NCI-H69 (cell line): ENCODE results near the gene ERFE.

Experiments
- DNase-seq: peaks from one replicate; lab custom pipeline; 2025; lab: John Stamatoyannopoulos, UW

ERFE gene

GRCh38 chr2:238139196-238140039 is 19.4 kb upstream of the ERFE start:
- no peak for DNase-seq

- no peak for DNase-seq
Measured at GRCh38 chr2:238140040-238140439, 18.7 kb upstream of the ERFE start.

GRCh38 chr2:238140721-238141540 is 17.8 kb upstream of the ERFE start:
- no peak for DNase-seq

GRCh38 chr2:238141541-238142318 is 17.0 kb upstream of the ERFE start:
- peak; percentile 62 for DNase-seq

- no peak for DNase-seq
Measured at GRCh38 chr2:238142382-238143205, 16.2 kb upstream of the ERFE start.

- DNase-seq = no peak
Measured at GRCh38 chr2:238143239-238143951, 15.4 kb upstream of the ERFE start.

GRCh38 chr2:238144262-238144661 is 14.5 kb upstream of the ERFE start:
- DNase-seq = no peak

- no peak for DNase-seq
Measured at GRCh38 chr2:238145046-238145445, 13.7 kb upstream of the ERFE start.

GRCh38 chr2:238145851-238146250 is 12.9 kb upstream of the ERFE start:
- DNase-seq = no peak

- DNase-seq = no peak
Measured at GRCh38 chr2:238146884-238147544, 11.8 kb upstream of the ERFE start.

- DNase-seq = no peak
Measured at GRCh38 chr2:238148981-238149380, 9.8 kb upstream of the ERFE start.

GRCh38 chr2:238149841-238150572 is 8.8 kb upstream of the ERFE start:
- DNase-seq = peak; percentile 8

GRCh38 chr2:238150686-238151085 is 8.1 kb upstream of the ERFE start:
- DNase-seq = no peak

GRCh38 chr2:238151205-238151604 is 7.6 kb upstream of the ERFE start:
- no peak for DNase-seq

GRCh38 chr2:238151628-238152235 is 7.0 kb upstream of the ERFE start:
- DNase-seq = no peak

GRCh38 chr2:238152771-238153688 is 5.7 kb upstream of the ERFE start:
- DNase-seq = no peak

GRCh38 chr2:238154570-238154969 is 4.2 kb upstream of the ERFE start:
- DNase-seq = no peak
